ENCODE data around the gene OR52L1.
A peak's percentile ranks its signal among the peaks of the same experiment; 100 is the strongest.

Gene OR52L1

DNA sequence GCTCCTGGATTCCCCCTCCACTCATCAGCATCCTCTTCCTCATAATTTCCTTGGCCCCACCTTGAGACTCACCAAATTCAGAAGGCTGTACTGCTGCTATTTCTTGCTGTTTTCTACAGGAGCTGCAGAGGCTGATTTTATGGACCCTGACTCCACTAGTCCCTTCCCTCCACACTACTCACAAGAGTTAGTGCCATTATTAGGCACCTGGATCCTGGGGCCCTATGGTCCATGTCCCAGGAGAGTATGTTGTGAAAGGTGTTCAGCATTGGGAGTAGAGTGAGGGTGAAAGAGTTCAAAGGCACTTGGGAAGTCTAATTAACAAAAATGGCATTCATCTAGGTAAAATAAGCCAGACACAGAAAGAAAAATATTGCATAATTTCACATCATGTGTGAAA lies 20.1 kb upstream of the OR52L1 start, which contains the start of gene OR56A4:
OR56A4 (minus strand) TSS at position 101 of the 400 bp plus-strand sequence. CDS start 3,954 bp downstream, outside the sequence.
- TF ChIP-seq, protein P1, sequence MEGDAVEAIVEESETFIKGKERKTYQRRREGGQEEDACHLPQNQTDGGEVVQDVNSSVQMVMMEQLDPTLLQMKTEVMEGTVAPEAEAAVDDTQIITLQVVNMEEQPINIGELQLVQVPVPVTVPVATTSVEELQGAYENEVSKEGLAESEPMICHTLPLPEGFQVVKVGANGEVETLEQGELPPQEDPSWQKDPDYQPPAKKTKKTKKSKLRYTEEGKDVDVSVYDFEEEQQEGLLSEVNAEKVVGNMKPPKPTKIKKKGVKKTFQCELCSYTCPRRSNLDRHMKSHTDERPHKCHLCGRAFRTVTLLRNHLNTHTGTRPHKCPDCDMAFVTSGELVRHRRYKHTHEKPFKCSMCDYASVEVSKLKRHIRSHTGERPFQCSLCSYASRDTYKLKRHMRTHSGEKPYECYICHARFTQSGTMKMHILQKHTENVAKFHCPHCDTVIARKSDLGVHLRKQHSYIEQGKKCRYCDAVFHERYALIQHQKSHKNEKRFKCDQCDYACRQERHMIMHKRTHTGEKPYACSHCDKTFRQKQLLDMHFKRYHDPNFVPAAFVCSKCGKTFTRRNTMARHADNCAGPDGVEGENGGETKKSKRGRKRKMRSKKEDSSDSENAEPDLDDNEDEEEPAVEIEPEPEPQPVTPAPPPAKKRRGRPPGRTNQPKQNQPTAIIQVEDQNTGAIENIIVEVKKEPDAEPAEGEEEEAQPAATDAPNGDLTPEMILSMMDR (conservative IDR thresholded peaks at IDR 0.05; ENCODE audit: low read length), result no peak

GRCh38 chr11:6006395-6006794 lies 19.6 kb upstream of the OR52L1 start:
- TF ChIP-seq, protein P1 (conservative IDR thresholded peaks at IDR 0.05; ENCODE audit: low read length), result no peak
- H3K4me3 ChIP-seq (ENCODE audit: low read length), result no peak overlapping the region
- no peak for DNase-seq (ENCODE audit: low read depth)

More for the DNA sequence above, 20.1 kb upstream of the OR52L1 start, which contains the start of gene OR56A4:
- no peak within 1 kb of the TSS for H3K4me3 ChIP-seq (ENCODE audit: low read length)
- no peak for DNase-seq (ENCODE audit: low read depth)

- no peak for DNase-seq (ENCODE audit: low read depth)
- no peak overlapping the region for H3K4me3 ChIP-seq (ENCODE audit: low read length)
- TF ChIP-seq, protein P1 (conservative IDR thresholded peaks at IDR 0.05; ENCODE audit: low read length), result no peak
Measured at GRCh38 chr11:6002202-6002699, 15.5 kb upstream of the OR52L1 start.

DNA sequence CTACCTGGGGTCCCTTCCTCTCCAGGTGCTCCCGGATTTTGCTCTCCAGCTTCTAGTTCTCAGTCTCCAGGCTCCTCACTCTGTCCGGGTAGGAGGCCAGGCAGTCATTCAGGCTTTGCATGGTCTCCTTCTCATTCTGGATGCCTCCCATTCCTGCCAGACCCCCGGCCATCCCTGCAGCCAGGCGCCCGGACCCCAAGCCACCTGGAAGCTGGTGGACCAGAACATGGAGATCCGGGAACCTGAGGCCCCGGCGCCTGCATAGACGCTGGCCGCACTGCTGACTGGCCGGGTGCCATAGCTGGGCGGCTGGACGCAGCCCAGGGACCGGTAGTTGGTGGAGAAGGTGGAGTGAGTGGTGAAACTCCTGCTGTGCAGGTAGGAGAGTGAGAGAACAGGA lies 8.0 kb upstream of the OR52L1 start:
- no peak overlapping the region for H3K4me3 ChIP-seq (ENCODE audit: low read length)
- no peak for DNase-seq (ENCODE audit: low read depth)
- TF ChIP-seq, protein P1 (conservative IDR thresholded peaks at IDR 0.05; ENCODE audit: low read length), result no peak

- no peak overlapping the region for H3K4me3 ChIP-seq (ENCODE audit: low read length)
- peak; percentile 26 for DNase-seq (ENCODE audit: low read depth)
- TF ChIP-seq, protein P1 (conservative IDR thresholded peaks at IDR 0.05; ENCODE audit: low read length), result peak; percentile 67
Measured at GRCh38 chr11:5992604-5993251, 5.9 kb upstream of the OR52L1 start.

GRCh38 chr11:5992150-5992549 lies 5.4 kb upstream of the OR52L1 start:
- no peak overlapping the region for H3K4me3 ChIP-seq (ENCODE audit: low read length)
- TF ChIP-seq, protein P1 (conservative IDR thresholded peaks at IDR 0.05; ENCODE audit: low read length), result no peak
- no peak for DNase-seq (ENCODE audit: low read depth)

DNA sequence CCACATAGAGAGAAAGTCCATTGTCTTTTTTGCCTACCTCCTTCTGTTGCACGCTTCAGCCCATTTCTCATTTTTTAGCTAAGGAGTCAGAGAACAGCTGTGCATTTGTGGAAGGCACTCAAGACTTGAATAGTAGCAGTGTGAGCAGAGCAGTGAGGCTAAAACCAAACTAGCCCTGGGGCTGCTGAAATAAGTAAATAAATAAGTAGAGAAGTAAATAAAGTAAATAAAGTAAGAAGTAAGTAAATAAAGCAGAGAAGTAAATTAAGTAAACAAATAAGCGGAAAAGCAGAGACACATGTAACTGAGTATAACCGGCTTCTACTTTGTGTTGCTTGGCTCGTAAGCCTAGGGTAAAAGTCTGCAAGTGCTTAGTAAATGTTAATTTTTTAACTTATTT lies 2.4 kb upstream of the OR52L1 start:
- no peak overlapping the region for H3K4me3 ChIP-seq (ENCODE audit: low read length)
- TF ChIP-seq, protein P1 (conservative IDR thresholded peaks at IDR 0.05; ENCODE audit: low read length), result no peak
- DNase-seq (ENCODE audit: low read depth), result no peak
